Testis (tissue), 3 donors: ENCODE measurements around the gene EFL1. TPM values are rescaled to one million over a fixed set of nuclear protein-coding genes. Genes with fewer than 3 reads are reported as not detected.
"Not testable (repeated sequence)": the region's sequence is repeated elsewhere in the genome, so short reads cannot be mapped to it uniquely, and the experiment has no call there.

ENCODE experiments used
- DNase-seq: peaks from one replicate; pipeline ENCODE4 v3.0.0-alpha.2; 2019
- H3K27ac ChIP-seq, 2 donors: fragments of 200-600 bp; sonication (generic); one replicate each; pipeline ENCODE4 v1.5.1; 2019
- H3K27me3 ChIP-seq: fragments of 200-600 bp; sonication (generic); one replicate; pipeline ENCODE4 v1.5.1; 2019
- H3K36me3 ChIP-seq: fragments of 200-600 bp; sonication (generic); one replicate; pipeline ENCODE4 v1.5.1; 2017; ENCODE audit warnings: low read depth; ENCODE audit errors: missing control alignments
- H3K4me1 ChIP-seq: fragments of 200-600 bp; sonication (generic); one replicate; pipeline ENCODE4 v1.5.1; 2019
- H3K4me3 ChIP-seq, 2 donors: fragments of 200-600 bp; sonication (generic); one replicate each; pipeline ENCODE4 v1.5.1; 2017 to 2019
- H3K9me3 ChIP-seq: fragments of 200-600 bp; sonication (generic); one replicate; pipeline ENCODE4 v1.5.1; 2017
- POLR2A ChIP-seq: fragments of 450-650 bp; IDR thresholded peaks from one replicate; pipeline ENCODE4 v1.6.1; 2017; ENCODE audit warnings: antibody characterized with exemption, mild to moderate bottlenecking, moderate library complexity
- WGBS, 2 donors: methylation state at CpG; one replicate each; pipeline ENCODE4 v1.1.5; 2018; 5-methylcytosine and 5-hydroxymethylcytosine counted together
- intact Hi-C: fragments of 100-400 bp; cut with DNase I; formaldehyde crosslinking; loops from one replicate; pipeline ENCODE4 v1.15.1; 2023; ENCODE audit warnings: low total_unique reads
- polyA plus RNA-seq: library from polyadenylated mRNA; stranded (reverse); fragments of 350-450 nt; fragmentation: Illumina TruSeq; extraction: RNeasy Lipid Tissue Mini Kit (QIAGEN cat#74804); gene quantifications from one replicate; pipeline ENCODE4 v1.2.3, GENCODE V29; 2014; ENCODE audit warnings: low read depth, low replicate concordance; ENCODE audit not compliant: insufficient read depth
- total RNA-seq, 2 donors: library from RNA; depleted of rRNA; stranded (reverse); fragments of >200 nt; gene quantifications; one replicate each; pipeline ENCODE4 v1.2.3, GENCODE V29; 2016
- TF ChIP-seq, protein P1 (sequence below), 3 experiments: fragments of 450-650 bp in 2 of 3; fragments of 200-600 bp in 1 of 3; sonication (generic) in 1 of 3; IDR thresholded peaks; one replicate each; pipeline ENCODE4 v1.5.1; 2016 to 2019; ENCODE audit warnings: antibody characterized with exemption in 3 of 3, mild to moderate bottlenecking in 2 of 3, moderate library complexity in 1 of 3

Gene EFL1
- total and polyA plus RNA-seq, 3 donors from 2014 or later, result 30.6 to 35.0 (median 34.3) TPM

DNA sequence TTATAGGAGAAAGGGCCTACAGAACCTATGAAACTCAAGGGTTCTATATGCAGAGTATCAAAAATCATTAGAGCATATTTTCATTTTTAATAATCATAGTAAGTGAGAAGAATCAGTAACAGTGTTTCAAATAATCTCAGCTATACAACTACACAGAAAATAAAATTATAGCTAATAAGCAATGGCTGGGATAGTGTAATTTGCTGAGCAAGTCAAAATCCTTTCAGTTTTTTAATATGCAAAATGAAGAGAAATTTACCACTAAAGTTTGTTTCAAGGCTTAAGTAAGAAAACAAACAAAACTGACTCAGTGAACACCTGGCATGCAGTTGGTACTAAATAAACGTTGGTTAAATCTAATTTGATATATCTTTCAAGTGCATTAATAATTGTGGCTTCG, 66.2 kb downstream of the EFL1 start:
- H3K4me1 ChIP-seq, result peaks cover 9% of the 10 kb centered on the region
- H3K27me3 ChIP-seq, result no peaks in the 10 kb centered on the region
- no peaks in the 10 kb centered on the region for H3K9me3 ChIP-seq
- 85 to 93% methylated on average over 2 of the region's 2 CpGs for WGBS, 2 donors
- TF ChIP-seq, protein P1, sequence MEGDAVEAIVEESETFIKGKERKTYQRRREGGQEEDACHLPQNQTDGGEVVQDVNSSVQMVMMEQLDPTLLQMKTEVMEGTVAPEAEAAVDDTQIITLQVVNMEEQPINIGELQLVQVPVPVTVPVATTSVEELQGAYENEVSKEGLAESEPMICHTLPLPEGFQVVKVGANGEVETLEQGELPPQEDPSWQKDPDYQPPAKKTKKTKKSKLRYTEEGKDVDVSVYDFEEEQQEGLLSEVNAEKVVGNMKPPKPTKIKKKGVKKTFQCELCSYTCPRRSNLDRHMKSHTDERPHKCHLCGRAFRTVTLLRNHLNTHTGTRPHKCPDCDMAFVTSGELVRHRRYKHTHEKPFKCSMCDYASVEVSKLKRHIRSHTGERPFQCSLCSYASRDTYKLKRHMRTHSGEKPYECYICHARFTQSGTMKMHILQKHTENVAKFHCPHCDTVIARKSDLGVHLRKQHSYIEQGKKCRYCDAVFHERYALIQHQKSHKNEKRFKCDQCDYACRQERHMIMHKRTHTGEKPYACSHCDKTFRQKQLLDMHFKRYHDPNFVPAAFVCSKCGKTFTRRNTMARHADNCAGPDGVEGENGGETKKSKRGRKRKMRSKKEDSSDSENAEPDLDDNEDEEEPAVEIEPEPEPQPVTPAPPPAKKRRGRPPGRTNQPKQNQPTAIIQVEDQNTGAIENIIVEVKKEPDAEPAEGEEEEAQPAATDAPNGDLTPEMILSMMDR (IDR thresholded peaks at IDR 0.05), result no peak
- no peak for TF ChIP-seq POLR2A
- no peak for DNase-seq
- no peak overlapping the region for H3K27ac ChIP-seq
- intact Hi-C loops, result no loop called here
- H3K4me3 ChIP-seq, result no peak overlapping the region
- H3K36me3 ChIP-seq, result no peaks in the 10 kb centered on the region

DNA sequence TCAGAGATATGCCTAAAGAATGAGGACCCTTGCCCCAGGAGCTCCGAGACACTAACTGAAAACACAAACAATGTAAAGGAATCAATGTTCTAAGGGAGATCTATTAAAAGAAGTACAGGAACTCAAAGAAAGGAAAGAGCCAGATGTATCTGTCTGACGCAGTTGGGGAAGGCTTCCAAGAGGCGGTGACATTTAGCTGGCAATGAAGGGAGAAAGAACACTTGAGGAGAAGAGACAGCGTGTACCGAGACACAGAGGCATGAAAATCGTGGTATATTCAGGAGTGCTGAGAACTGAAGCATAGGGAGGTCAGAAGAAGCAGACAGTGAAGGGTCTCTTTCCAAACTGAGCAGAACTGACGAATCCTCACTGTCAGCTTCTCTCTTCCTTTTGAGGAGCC, 66.7 kb downstream of the EFL1 start:
- WGBS, 2 donors, result 77 to 86% methylated on average over 7 of the region's 7 CpGs
- H3K27me3 ChIP-seq, intact Hi-C loops, H3K4me3 ChIP-seq, H3K4me1 ChIP-seq, H3K9me3 ChIP-seq, DNase-seq, H3K27ac ChIP-seq, H3K36me3 ChIP-seq: not testable (repeated sequence)

DNA sequence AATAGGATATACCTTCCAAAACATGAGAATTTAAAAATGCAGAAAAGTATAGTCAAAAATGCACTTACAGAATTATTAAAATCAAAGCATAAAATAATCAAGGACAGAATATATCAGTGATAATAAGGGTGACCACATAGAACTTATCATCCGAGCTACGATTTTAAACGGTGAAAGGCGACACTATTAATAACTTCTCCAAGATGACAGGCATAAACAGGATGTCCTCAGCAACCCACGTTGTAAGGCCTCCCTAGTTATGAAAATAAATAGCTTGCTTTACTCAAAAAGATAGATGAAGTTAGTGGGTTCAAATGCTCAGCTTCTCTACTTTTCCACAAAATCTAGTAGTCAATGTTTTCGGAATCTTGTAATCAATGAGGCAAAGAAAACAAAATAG, 68.0 kb downstream of the EFL1 start:
- H3K27me3 ChIP-seq, H3K9me3 ChIP-seq, H3K4me1 ChIP-seq, intact Hi-C loops, DNase-seq, H3K4me3 ChIP-seq, H3K36me3 ChIP-seq, H3K27ac ChIP-seq: not testable (repeated sequence)
- WGBS, 2 donors, result 64 to 71% methylated on average over 6 of the region's 6 CpGs

DNA sequence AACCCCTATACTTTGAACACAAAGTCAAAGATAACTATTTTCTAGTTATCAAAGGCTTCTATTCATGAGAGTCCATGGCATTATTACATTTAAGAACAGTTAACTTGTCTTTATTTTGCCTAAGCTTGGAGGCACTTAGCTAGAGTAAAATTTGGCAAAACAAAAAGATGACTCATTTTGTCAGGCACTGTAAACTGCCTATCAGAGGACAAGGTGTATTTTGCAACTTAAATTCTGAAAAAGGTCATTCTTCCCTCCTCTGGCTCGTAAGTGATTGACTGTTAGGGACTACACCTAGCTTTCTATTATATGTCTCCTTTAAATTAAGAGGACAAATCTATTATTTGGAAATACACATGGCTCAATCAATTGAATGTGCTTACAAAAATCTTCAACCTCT, 69.1 kb downstream of the EFL1 start:
- H3K4me1 ChIP-seq, H3K27me3 ChIP-seq, H3K27ac ChIP-seq, H3K36me3 ChIP-seq, H3K4me3 ChIP-seq, intact Hi-C loops, H3K9me3 ChIP-seq, DNase-seq: not testable (repeated sequence)
- WGBS, 2 donors, result no CpG with 5 or more reads among the region's 1 CpG

DNA sequence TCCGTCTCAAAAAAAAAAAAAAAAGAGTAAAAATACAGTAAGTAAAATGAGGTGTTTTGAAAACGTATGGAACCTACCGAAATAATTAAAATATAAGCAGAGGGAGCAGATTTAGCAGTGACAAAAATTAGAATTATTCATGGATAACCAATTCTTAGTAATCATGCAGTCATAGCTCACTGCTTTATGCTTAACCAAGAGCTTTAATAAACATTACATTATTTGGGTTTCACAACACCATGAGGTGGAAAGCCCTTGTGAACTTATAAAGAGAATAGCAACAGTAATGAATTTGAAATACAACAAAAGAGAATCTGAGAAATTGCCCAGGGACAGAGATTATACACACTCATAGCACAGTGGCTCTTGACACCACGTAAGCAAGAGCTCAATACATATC, 70.1 kb downstream of the EFL1 start:
- H3K27ac ChIP-seq, result peak overlapping the region in 1 of 2 donors; percentile 74
- WGBS, 2 donors, result 84% methylated on average over 4 of the region's 4 CpGs
- H3K4me1 ChIP-seq, H3K9me3 ChIP-seq, DNase-seq, intact Hi-C loops, H3K27me3 ChIP-seq, H3K4me3 ChIP-seq, H3K36me3 ChIP-seq: not testable (repeated sequence)

DNA sequence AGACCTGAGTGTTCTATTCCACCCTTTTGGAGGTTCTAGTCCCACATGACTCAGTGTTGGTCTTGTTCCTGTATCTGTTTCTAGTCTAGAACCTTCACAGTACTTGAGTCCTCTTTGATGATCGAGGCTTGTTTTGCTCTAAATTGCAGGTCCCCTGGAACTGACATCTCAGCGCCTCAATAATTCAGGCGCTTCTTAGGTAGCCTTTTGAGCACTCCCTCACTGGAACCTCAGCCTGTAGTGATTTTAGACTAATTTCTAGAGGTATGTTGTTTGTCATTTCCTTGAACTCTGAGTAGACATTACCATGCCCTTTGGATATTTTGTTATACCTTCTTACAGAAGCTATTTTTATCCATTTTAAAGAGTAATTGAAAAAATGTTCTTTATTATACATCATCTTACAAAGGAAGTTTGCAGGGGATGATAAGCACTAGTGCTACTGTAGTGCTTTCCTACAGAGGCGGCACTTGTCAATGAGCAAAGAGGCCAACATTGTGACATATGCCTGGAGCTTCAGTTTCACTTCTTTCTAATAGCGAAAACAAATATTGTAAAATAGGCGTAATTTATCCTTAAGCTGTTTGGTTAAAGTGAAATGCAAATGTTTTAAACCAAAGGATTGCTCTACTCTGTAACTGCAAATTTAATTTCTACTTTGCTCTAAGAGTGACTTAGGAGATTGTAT, 75.7 kb downstream of the EFL1 start:
- H3K4me3 ChIP-seq, result no peak overlapping the region
- no peak overlapping the region for H3K27ac ChIP-seq
- TF ChIP-seq POLR2A, result no peak
- TF ChIP-seq, protein P1 (IDR thresholded peaks at IDR 0.05), result no peak
- peaks cover 28% of the 10 kb centered on the region for H3K4me1 ChIP-seq
- intact Hi-C loops, result no loop called here
- no peaks in the 10 kb centered on the region for H3K9me3 ChIP-seq
- DNase-seq, result no peak
- WGBS, 2 donors, result 88 to 94% methylated on average over 6 of the region's 6 CpGs
- H3K27me3 ChIP-seq, result no peaks in the 10 kb centered on the region
- no peaks in the 10 kb centered on the region for H3K36me3 ChIP-seq

DNA sequence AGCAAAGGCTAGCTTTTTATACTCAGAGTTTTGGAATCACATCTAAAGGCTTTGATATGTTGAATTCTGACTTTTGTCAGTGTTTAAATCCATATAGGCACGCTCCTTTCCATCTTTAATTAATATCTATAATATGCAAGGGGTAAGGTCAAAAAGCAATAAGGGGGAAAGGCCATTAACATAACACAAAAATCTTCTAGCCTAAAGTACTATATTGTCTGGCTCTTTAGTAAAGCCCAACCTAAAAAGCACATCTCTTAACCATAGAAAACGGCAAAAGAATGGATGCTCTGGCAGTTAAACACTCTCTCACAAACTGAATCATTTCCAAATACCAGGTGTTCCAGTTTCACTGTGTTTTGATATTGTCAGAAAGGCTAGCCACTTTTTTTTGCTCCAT, 76.4 kb downstream of the EFL1 start:
- Histone ChIP-seq H3K9me3 (no peaks in the 10 kb centered on the region), H3K4me1 (peaks cover 30% of the 10 kb centered on the region), H3K4me3 (no peak overlapping the region), H3K27ac (no peak overlapping the region), H3K27me3 (no peaks in the 10 kb centered on the region), H3K36me3 (no peaks in the 10 kb centered on the region)
- TF ChIP-seq, protein P1 (IDR thresholded peaks at IDR 0.05), result no peak
- no peak for TF ChIP-seq POLR2A
- DNase-seq, result no peak
- WGBS, 2 donors, result 90 to 100% methylated on average over 2 of the region's 2 CpGs
- intact Hi-C loops, result no loop called here
